Fibroblast of villous mesenchyme (primary cell): ENCODE results near the gene FAAH2. TPM values are rescaled to one million over a fixed set of nuclear protein-coding genes. Genes with fewer than 3 reads are reported as not detected.

Source experiments
- DNase-seq: peaks from one replicate; pipeline ENCODE4 v3.0.0-alpha.2; 2010; ENCODE audit warnings: low read depth
- H3K4me3 ChIP-seq: 2 replicates; pipeline ENCODE4 v1.5.1; 2011; ENCODE audit warnings: low read depth, mild to moderate bottlenecking, low read length
- CTCF ChIP-seq: IDR thresholded peaks from 2 replicates; pipeline ENCODE4 v1.5.1; 2012; ENCODE audit warnings: low read depth, mild to moderate bottlenecking, low read length; ENCODE audit not compliant: insufficient read depth
- total RNA-seq: library from RNA; depleted of rRNA; stranded (reverse); fragments of >200 nt; gene quantifications from 2 replicates; pipeline ENCODE4 v1.2.3, GENCODE V29; 2012

Gene FAAH2
- total RNA-seq, 1 donor = 0.86 TPM

DNA sequence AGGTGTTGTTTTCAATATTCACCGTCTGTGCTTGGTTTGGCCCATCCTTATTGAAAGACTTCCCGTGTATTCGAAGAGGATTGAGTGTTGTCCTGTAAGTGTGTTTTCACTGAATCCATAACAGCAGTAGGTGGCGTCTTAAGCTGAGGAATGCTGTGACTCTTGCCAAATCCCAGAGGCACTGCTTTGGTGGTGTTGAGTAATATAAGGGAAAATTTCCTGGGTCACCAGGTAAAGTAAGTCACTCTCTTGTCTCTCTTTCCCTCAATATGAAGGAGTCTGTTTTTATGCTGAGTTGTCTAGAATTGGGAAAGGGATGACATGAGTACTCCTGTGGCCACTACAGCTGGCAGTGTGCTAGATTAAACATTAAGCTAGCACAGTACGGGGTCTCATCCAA is 158.6 kb downstream of the FAAH2 start:
- no peak overlapping the region for H3K4me3 ChIP-seq
- no peak for DNase-seq

DNA sequence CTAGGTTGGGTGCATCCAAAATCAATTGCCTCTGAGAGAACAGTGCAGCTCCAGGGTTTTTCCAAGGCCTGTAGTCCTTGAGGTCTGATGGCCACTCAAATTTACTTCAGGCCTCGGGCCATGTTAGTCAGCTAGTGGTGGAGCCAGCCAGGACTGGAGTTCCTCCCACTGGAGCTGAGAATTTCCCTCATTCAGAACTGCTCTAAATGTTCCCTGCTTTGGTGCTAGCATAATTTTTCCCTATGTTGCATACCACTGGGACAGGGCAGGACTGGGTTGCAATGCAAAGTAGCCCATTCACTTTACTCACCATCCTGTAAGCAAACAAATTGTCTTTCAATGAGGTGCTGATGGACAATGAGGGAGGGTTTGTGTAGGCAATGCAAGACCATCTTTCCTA is 159.3 kb downstream of the FAAH2 start:
- no peak for TF ChIP-seq CTCF

More for the DNA sequence above, 158.6 kb downstream of the FAAH2 start:
- TF ChIP-seq CTCF = no peak

GRCh38 chrX:57447856-57448255 is 161.3 kb downstream of the FAAH2 start:
- H3K4me3 ChIP-seq = no peak overlapping the region
- TF ChIP-seq CTCF = no peak
- no peak for DNase-seq

More for the DNA sequence above, 159.3 kb downstream of the FAAH2 start:
- no peak overlapping the region for H3K4me3 ChIP-seq
- DNase-seq = no peak

GRCh38 chrX:57451426-57452020 is 165.0 kb downstream of the FAAH2 start:
- TF ChIP-seq CTCF = no peak
- DNase-seq = no peak
- H3K4me3 ChIP-seq = no peak overlapping the region

DNA sequence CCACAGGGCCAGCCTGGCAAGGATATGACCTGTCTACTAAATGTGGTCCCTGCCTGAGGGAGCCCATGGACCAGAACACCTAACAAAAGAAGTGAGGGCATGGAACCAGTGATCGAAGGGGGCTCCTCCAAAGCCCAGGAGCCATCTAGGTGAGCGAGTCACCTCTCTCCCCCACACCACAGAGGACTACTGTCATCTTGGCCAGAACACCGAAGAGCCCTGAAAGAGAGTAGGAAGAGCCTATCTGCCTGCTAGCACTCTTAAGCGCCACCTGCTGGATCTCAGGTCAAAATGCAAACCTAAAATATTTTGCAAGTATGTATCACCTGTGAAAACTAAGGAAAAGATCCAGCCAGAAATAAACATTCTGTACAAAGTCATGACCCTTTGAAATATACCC is 167.4 kb downstream of the FAAH2 start:
- DNase-seq = peak; percentile 13
- no peak overlapping the region for H3K4me3 ChIP-seq
- peak; percentile 40 for TF ChIP-seq CTCF

GRCh38 chrX:57481514-57481913 is 195.0 kb downstream of the FAAH2 start:
- no peak for DNase-seq
- TF ChIP-seq CTCF = no peak

DNA sequence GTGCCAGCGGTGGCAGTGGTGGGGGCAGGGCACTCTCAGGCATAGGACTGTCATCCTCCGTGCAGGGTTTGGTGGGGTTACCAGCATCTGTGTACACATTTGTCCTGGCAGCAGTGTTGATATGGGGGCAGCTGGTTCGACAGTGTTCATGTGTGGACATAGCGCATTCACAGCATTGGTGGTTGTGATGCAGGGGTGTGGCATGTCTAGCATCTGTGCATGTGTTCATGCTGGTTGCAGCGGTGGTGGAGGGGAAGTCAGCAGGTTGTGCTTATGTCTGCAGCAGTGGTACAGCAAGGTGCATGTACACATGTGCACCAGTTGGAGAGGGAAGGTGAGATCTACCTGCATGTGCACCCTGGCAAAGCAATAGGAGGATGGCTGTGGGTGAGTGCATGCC is 230.0 kb downstream of the FAAH2 start:
- H3K4me3 ChIP-seq = no peak overlapping the region
- no peak for TF ChIP-seq CTCF
- DNase-seq = no peak

More at GRCh38 chrX:57481514-57481913, 195.0 kb downstream of the FAAH2 start:
- H3K4me3 ChIP-seq = no peak overlapping the region
